ENCODE measurements around the gene NUCB1.
A peak's percentile ranks its signal among the peaks of the same experiment; 100 is the strongest.

The NUCB1 gene

GRCh38 chr19:48954595-48955307 is 54.6 kb downstream of the NUCB1 start, which contains the start of gene BAX:
BAX (plus strand) TSS chr19:48954875; CDS start chr19:48954929, 54 bp downstream.
- Histone ChIP-seq H3K4me2 (peak within 1 kb of the TSS; percentile 72), H3K4me1 (ENCODE audit: low read depth, poor library complexity, severe bottlenecking) (peaks cover 11% of the 10 kb centered on the region), H3K27ac (peak within 1 kb of the TSS; percentile 37; the same call in 1 of the 2 replicates), H3K36me3 (ENCODE audit: insufficient read depth) (no peaks in the 10 kb centered on the region), H3K79me2 (ENCODE audit: insufficient read depth, low read depth) (peaks cover 10% of the 10 kb centered on the region; the same call in 1 of the 2 replicates), H2AFZ (ENCODE audit: low read depth) (peak within 1 kb of the TSS; percentile 91), H4K20me1 (ENCODE audit: insufficient read depth) (no peaks in the 10 kb centered on the region), H3K4me3 (IDR thresholded peaks at IDR 0.05; ENCODE audit: insufficient read depth, low read depth, low read length) (no peak within 1 kb of the TSS), H3K27me3 (ENCODE audit: insufficient read depth, low read depth) (no peaks in the 10 kb centered on the region), H3K9ac (peak within 1 kb of the TSS; percentile 79)
- TF ChIP-seq CTCF (conservative IDR thresholded peaks at IDR 0.05; ENCODE audit: low read depth, low read length) = no peak

GRCh38 chr19:48955308-48955958 is 55.3 kb downstream of the NUCB1 start:
- H3K27ac ChIP-seq = peak overlapping the region; percentile 37; the same call in 1 of the 2 replicates
- no peak for TF ChIP-seq CTCF (conservative IDR thresholded peaks at IDR 0.05; ENCODE audit: low read depth, low read length)
- peaks cover 10% of the 10 kb centered on the region; the same call in 1 of the 2 replicates for H3K79me2 ChIP-seq (ENCODE audit: insufficient read depth, low read depth)
- peak overlapping the region; percentile 79 for H3K9ac ChIP-seq
- peak overlapping the region; percentile 91 for H2AFZ ChIP-seq (ENCODE audit: low read depth)
- no peaks in the 10 kb centered on the region for H3K27me3 ChIP-seq (ENCODE audit: insufficient read depth, low read depth)
- H3K4me1 ChIP-seq (ENCODE audit: low read depth, poor library complexity, severe bottlenecking) = peaks cover 11% of the 10 kb centered on the region
- no peak overlapping the region for H3K4me3 ChIP-seq (IDR thresholded peaks at IDR 0.05; ENCODE audit: insufficient read depth, low read depth, low read length)
- peak overlapping the region; percentile 72 for H3K4me2 ChIP-seq
- no peaks in the 10 kb centered on the region for H3K36me3 ChIP-seq (ENCODE audit: insufficient read depth)
- no peaks in the 10 kb centered on the region for H4K20me1 ChIP-seq (ENCODE audit: insufficient read depth)

GRCh38 chr19:48958006-48958405 is 57.9 kb downstream of the NUCB1 start:
- peaks cover 17% of the 10 kb centered on the region for H3K4me1 ChIP-seq (ENCODE audit: low read depth, poor library complexity, severe bottlenecking)
- H3K9ac ChIP-seq = no peak overlapping the region
- no peaks in the 10 kb centered on the region for H4K20me1 ChIP-seq (ENCODE audit: insufficient read depth)
- no peaks in the 10 kb centered on the region for H3K27me3 ChIP-seq (ENCODE audit: insufficient read depth, low read depth)
- peaks cover 10% of the 10 kb centered on the region; the same call in 1 of the 2 replicates for H3K79me2 ChIP-seq (ENCODE audit: insufficient read depth, low read depth)
- H2AFZ ChIP-seq (ENCODE audit: low read depth) = no peak overlapping the region
- TF ChIP-seq CTCF (conservative IDR thresholded peaks at IDR 0.05; ENCODE audit: low read depth, low read length) = no peak
- no peak overlapping the region for H3K4me2 ChIP-seq
- H3K36me3 ChIP-seq (ENCODE audit: insufficient read depth) = no peaks in the 10 kb centered on the region
- no peak overlapping the region for H3K27ac ChIP-seq
- no peak overlapping the region for H3K4me3 ChIP-seq (IDR thresholded peaks at IDR 0.05; ENCODE audit: insufficient read depth, low read depth, low read length)

- Histone ChIP-seq H2AFZ (ENCODE audit: low read depth) (no peak overlapping the region), H3K4me2 (no peak overlapping the region), H3K4me3 (IDR thresholded peaks at IDR 0.05; ENCODE audit: insufficient read depth, low read depth, low read length) (no peak overlapping the region), H3K27me3 (ENCODE audit: insufficient read depth, low read depth) (no peaks in the 10 kb centered on the region), H4K20me1 (ENCODE audit: insufficient read depth) (no peaks in the 10 kb centered on the region), H3K9ac (no peak overlapping the region), H3K79me2 (ENCODE audit: insufficient read depth, low read depth) (peaks cover 10% of the 10 kb centered on the region; the same call in 1 of the 2 replicates), H3K4me1 (ENCODE audit: low read depth, poor library complexity, severe bottlenecking) (peaks cover 27% of the 10 kb centered on the region), H3K27ac (no peak overlapping the region), H3K36me3 (ENCODE audit: insufficient read depth) (no peaks in the 10 kb centered on the region)
- TF ChIP-seq CTCF (conservative IDR thresholded peaks at IDR 0.05; ENCODE audit: low read depth, low read length) = no peak
Observed at GRCh38 chr19:48959341-48960239, 59.5 kb downstream of the NUCB1 start.
